OCI-LY3 (cell line): ENCODE data around the gene ATXN1L.

ENCODE experiments used
- CTCF ChIP-seq: fragments of 200-600, 300-600 bp; sonication (generic); IDR thresholded peaks from 2 replicates; pipeline ENCODE4 v1.5.1; 2014; ENCODE audit warnings: antibody characterized with exemption, low read length, low read depth
- EZH2phosphoT487 ChIP-seq: fragments of 200-600 bp; shearing (Covaris generic); IDR thresholded peaks from 2 replicates; pipeline ENCODE4 v1.6.1; 2018; ENCODE audit warnings: antibody characterized with exemption, mixed run types, low read depth

DNA sequence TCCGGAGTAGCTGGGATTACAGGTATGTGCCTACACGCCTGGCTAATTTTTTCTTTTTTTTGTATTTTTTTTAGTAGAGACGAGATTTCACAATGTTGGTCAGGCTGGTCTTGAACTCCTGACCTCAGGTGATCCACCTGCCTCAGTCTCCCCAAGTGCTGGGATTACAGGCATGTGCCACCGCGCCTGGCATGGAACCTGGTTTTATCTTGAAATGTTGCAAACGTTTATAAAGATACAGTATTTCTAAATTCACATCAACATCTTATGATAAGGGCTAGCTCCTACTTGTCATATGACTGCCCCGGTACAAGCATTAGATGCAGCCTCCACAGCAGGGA lies 48.1 kb downstream of the ATXN1L start:
- TF ChIP-seq CTCF = no peak
- TF ChIP-seq EZH2phosphoT487 = no peak
